Measurements from ENCODE around the gene GCLC. TPM values are rescaled to one million over a fixed set of nuclear protein-coding genes. Genes with fewer than 3 reads are reported as not detected.

The GCLC gene
- total RNA-seq, 1 donor = 36.3 TPM

DNA sequence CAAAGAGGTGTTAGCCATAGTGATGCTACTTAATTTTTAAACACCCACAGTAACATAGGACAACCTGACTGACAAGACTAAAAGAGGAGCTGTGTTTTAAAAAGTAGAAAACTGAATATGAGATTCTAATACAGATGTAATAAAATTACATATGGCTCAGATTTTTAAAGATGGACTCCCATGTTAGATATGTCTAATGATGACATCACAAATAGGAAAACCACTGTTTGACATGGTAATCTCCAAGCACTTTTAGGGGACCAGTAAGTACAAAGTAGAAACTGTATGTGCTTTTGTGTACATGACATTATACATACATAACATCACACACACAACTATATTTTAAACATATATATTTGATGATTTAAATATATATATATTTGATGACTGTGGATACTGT lies 16.8 kb downstream of the GCLC start:
- DNase-seq (ENCODE audit: low read depth) = no peak
- TF ChIP-seq, protein P1, sequence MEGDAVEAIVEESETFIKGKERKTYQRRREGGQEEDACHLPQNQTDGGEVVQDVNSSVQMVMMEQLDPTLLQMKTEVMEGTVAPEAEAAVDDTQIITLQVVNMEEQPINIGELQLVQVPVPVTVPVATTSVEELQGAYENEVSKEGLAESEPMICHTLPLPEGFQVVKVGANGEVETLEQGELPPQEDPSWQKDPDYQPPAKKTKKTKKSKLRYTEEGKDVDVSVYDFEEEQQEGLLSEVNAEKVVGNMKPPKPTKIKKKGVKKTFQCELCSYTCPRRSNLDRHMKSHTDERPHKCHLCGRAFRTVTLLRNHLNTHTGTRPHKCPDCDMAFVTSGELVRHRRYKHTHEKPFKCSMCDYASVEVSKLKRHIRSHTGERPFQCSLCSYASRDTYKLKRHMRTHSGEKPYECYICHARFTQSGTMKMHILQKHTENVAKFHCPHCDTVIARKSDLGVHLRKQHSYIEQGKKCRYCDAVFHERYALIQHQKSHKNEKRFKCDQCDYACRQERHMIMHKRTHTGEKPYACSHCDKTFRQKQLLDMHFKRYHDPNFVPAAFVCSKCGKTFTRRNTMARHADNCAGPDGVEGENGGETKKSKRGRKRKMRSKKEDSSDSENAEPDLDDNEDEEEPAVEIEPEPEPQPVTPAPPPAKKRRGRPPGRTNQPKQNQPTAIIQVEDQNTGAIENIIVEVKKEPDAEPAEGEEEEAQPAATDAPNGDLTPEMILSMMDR (IDR thresholded peaks at IDR 0.05; ENCODE audit: insufficient read depth, low read depth, low read length) = no peak
- no peak overlapping the region for H3K4me3 ChIP-seq (ENCODE audit: low read depth, low read length)

DNA sequence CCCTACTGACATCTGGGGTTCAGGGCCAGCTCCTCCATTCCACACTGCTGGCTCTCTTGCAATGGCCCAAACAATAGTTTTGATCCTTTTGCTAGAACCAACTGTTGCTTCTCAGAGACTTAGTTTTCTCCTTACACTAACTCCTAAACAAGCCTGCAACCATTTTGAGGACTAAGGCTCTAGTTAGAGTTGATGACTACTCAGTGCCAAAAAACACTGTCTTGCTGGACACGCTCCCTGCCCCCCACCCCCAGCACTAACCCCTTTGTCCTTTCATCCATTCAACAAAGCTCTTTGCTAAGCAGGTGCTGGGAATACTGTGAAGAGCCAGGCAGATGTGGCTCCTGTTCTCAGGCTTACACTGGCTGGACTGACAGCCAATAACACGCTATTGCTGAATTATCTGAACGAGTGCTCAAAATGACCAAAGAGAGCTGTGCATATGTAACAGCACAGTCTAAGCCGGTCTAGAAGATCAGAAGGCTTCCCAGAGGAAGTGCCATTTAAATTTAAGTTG lies 17.6 kb downstream of the GCLC start:
- no peak overlapping the region for H3K4me3 ChIP-seq (ENCODE audit: low read depth, low read length)
- DNase-seq (ENCODE audit: low read depth) = no peak
- TF ChIP-seq, protein P1 (IDR thresholded peaks at IDR 0.05; ENCODE audit: insufficient read depth, low read depth, low read length) = no peak

DNA sequence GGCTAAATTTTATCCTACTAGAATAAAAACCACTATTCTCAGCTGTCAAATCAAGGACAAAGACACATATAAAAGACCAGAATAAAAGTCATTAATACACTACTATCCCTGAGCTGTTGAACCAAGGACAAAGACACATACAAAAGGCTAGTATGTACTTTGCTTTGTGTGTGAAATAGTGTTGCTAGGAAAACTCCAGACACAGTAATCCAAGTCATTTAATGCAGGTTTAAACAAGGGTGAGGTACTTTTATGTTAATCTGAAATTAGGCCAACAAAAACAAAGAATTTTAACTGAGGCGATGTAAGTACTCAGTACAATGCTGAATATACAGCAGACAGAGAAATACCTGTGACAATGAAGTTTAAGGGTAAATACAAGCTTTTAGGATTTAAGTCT lies 18.9 kb downstream of the GCLC start:
- TF ChIP-seq, protein P1 (IDR thresholded peaks at IDR 0.05; ENCODE audit: insufficient read depth, low read depth, low read length) = no peak
- no peak overlapping the region for H3K4me3 ChIP-seq (ENCODE audit: low read depth, low read length)
- no peak for DNase-seq (ENCODE audit: low read depth)

DNA sequence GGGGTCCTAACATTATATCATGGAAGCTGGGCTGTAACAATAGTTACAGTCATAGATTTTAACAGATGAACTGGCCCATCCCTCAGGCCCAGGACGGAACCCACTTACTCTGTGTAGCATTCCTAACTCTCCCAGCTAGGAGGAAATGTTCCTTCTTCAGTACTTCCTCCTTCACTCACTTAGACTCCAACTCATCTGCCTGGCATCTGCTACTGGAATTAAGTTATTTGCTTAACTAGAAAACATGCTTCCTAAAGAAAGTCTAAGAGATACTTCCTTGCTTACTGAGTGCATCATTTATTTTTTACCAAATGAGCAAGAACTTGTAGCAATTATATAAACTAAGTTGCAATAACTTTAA lies 20.5 kb downstream of the GCLC start:
- TF ChIP-seq, protein P1 (IDR thresholded peaks at IDR 0.05; ENCODE audit: insufficient read depth, low read depth, low read length) = no peak
- H3K4me3 ChIP-seq (ENCODE audit: low read depth, low read length) = no peak overlapping the region

DNA sequence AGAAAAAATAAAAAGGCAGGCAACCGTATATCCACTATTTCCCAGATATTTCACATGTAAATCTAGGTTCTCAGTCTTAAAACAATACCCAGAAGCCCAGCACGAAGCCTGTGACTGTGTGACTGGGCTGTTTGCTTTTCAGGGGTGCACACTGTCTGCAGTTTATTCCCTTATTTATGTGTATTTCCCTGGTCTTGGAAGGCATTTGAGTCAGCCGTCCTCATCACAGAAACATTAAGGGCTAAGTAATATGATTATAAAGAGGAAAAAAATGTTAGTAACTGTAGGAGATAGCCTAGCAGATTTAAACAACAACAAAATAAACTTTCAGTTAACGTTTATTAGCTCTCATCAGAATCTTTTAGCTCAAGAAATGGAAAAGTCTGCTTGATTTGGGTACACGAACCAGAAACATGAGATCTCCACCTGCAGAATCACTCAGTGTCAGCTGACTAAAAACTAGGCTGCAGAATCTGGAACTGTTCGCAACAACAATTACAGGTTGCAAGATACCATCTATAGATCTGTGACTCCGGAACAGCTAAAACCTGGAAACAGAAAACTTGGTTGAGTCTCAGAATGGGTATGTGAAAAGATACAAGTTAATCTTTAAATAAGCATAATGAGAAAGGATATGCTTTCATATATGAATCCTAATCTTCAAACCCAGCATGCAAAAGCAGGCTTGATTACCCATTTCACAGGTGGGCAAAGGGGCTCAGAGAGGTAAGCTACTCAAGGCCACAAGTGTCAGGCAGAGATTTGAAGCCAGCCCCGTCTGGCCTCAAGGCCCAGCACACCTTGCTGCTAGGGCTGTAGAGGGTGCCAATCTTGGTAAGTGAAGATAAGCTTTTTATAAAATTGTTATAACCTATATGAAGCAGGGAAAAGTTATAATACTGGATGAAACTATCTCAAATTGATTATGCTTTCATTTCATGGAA lies 21.1 kb downstream of the GCLC start:
- H3K4me3 ChIP-seq (ENCODE audit: low read depth, low read length) = no peak overlapping the region
- DNase-seq (ENCODE audit: low read depth) = no peak
- TF ChIP-seq, protein P1 (IDR thresholded peaks at IDR 0.05; ENCODE audit: insufficient read depth, low read depth, low read length) = no peak

More for the DNA sequence above, 20.5 kb downstream of the GCLC start:
- peak; percentile 57 for DNase-seq (ENCODE audit: low read depth)

DNA sequence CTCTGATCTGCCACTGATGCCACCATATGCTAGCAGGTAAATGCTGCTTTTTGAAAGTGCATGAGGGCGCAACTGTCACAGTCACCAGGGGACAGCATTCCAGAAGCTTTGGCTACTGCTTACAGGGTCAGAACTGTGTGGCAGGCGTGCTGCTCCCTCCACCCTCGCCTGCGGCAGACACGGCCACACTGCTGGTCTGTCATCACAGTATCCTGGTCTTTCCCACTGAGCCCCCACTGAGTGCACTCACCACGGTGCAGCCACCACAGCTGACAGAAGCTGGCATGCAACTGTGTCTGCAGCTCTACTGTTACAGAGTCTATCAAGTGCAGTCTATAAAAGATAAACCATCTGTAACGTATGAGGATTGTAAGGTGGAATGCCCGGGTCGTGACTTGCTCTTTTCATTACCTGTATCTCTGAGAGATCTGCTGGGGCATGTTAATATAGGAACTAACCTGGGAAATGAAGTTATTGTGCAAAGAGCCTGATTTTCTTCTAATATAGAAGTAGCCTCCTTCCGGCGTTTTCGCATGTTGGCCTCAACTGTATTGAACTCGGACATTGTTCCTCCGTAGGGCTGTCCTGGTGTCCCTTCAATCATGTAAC lies 24.5 kb downstream of the GCLC start:
- H3K4me3 ChIP-seq (ENCODE audit: low read depth, low read length) = no peak overlapping the region
- DNase-seq (ENCODE audit: low read depth) = no peak
- TF ChIP-seq, protein P1 (IDR thresholded peaks at IDR 0.05; ENCODE audit: insufficient read depth, low read depth, low read length) = no peak

Measured in fibroblast of villous mesenchyme (primary cell).